Activated CD4-positive, CD25-positive, alpha-beta regulatory T cell treated with anti-CD3 and anti-CD28 coated beads, Interleukin-2, amount 50 U/mL, for 16 hours (primary cell): ENCODE data around the gene TRERF1.

ENCODE experiments used
- DNase-seq: peaks from one replicate; pipeline ENCODE4 v3.0.0-alpha.2; 2020; ENCODE audit warnings: low read depth, low spot score

TRERF1 gene

DNA sequence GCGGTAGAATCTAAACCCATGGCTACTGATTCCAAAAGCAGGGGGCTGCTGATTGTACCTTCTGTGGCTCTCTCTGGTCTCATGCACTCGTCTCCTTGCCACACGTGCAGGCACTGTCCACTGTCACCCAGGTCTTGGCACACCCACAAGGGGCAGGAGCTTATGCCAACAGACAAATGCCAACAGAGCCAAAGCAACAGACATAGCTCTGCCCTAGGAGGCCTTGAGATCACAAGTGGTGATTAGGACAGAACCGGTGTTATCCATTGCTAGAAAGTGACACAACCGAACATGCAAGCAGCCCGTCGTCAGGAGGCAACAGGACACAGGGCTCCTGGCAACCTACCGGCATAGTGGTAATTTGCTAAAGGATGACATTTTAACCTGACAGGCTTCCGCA lies 197.2 kb downstream of the TRERF1 start:
- no peak for DNase-seq

DNA sequence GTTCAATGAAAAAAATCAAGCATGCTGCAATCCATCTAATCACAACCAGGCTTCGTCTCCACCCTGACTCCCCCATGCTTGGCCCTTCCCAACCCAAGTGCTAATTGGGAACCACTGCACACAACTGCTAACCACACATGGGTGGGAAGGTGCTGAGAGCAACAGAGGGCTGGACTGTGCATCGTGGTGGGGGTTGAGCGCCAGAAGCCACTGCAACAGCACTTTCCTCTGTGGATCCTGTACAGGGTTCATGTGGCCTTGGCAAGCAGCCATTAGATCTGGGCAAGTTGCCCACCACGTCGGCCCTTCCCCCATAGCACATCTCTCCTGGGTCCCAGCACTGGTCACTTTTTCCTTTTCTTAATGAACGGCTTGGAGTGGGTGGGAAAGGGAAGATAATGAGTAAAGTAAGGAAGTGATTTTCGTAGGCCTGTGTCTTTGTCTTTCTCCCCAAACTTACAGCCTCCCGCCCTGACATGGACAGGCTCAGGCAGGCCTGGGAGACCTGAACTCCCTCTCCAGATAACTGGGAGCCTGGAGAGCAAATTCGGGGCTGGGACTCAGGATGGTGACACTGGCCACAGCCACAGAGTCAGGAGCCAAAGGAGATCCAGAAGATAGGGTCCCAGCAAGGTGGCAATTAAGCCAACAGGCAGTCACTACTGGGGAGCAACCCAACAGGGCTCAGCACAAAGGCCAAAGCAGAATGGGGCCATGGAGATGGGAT lies 199.7 kb downstream of the TRERF1 start:
- no peak for DNase-seq

DNA sequence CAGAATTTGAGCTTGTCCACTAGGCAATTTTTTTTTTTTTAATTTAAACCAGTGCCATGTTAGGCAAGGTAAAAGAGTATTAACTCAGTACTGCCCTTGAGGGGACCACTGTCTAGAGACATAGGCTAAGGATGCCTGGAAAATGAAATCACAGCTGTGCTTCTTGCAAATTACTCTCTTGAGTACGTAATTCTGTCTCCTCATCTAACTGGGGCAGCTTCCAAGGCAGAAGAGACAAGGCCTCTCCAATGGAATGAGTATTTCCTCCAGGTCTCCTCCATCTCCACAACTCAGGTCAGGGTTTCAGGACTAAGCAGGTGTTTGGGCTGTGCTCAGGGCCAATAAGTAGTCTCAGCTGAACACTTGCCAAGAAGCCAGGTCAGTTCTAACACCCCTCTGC lies 200.2 kb downstream of the TRERF1 start:
- DNase-seq, result no peak

DNA sequence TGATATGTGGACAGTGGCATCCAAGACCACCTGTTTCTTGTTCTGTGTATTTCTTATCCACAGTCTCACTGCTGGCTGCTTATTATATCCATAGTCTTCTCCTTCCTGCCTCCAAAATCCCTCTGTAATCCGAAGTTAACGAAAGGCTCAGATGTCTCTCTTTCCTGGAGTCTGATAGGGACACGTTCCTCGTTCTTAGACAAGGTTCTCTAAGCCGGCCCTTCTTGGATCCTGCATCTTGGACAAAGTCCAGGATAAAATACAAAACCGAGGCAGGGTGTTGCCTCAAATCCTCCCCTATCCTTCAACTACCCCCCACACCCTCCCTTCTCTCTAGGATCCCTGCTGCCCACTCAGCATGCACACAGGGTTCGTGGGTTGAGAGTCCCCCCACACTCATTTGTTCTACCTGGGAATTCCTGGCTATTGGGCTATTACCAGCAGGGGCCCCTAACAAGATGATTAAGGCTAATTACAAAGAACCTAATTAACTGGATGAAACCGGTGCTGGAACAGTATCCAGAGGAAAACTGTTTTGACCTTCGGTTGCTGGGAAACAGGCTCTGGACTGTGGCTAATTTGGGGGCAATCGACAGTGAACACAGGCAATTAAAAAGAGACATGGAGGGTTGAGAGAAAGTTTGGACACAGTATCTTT lies 201.3 kb downstream of the TRERF1 start:
- DNase-seq, result no peak

DNA sequence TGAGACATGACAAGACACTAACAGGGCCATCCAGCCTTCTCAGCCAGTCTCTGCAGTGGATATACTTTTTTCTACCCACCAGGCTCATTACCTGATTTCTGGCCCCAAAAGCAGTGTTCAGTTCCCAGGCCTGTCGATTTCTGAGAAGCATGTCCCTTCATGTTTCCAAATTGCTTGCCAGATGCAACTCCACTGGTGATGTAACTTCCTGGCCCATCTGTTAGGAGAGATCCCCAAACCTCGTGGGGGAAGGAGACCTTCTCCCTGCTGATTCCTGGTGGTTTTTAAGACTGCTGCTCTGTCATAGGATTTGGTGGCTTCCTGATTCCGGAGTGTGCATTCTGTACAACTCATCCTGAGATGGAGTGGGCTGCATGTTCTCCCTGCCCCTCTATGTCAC lies 202.4 kb downstream of the TRERF1 start:
- DNase-seq, result no peak

DNA sequence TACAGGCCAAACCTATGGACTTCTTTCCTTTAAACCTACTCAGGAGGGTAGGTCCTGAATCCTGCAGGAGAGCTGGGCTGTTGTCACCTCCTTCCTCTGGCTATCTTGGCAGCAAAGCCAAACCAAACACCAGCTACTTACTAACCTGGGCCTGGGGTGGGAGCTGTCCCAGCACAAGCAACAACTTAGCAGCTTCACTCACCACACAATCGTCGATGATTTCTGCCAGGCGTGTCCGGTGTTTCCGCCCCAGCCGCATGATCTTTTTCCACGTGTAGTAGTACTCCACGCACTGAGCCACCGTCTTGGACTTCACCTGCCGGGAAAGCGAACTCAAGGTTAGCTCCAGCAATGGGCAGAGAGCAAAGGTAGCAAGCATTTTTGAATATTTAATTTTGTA lies 208.7 kb downstream of the TRERF1 start:
- DNase-seq, result no peak

DNA sequence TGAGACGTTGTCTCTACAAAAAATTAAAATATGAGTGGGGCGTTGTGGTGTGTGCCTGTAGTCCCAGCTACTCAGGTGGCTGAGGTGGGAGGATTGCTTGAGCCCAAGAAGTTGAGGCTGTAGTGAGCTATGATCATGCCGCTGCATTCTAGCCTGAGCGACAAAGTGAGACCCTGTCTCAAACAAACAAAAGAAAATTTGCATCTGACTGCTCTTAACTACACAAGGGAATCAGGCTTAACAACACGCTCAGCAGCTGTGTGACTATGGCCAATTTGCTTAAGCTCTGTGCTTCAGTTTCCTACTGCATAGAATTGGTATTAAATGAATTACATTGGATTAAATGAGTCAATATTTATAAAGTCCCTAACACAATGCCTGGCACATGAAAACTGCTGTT lies 209.8 kb downstream of the TRERF1 start:
- no peak for DNase-seq

DNA sequence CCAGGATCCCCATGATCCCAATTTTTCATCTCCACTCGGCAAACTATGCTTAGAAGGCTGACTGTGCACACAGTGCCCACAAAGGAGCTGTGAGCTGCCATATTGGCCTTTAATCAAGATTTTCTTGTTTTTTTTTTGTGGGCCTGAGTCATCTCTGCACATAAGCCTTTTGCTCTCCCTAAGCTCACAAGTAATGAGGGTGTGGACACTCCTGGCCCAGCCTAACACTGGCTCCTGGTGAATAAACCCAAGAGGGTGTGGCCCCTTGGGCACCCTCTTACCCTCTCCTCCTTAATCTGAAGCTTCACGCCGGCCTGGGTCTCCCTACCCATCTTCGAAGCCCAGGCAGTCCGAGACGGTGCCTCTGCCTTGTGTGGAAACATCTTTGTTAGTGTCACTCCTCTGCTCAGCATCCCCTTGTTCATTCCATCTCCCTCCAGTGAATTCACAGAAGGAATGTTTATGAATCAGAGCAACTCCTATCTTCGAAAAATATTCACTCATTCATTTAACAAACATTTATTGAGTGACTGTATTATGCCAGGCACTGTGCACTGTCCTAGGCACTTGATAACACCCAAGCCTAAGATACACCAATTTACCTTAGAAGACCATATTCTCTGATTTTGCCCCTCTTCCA lies 211.9 kb downstream of the TRERF1 start:
- DNase-seq, result no peak

DNA sequence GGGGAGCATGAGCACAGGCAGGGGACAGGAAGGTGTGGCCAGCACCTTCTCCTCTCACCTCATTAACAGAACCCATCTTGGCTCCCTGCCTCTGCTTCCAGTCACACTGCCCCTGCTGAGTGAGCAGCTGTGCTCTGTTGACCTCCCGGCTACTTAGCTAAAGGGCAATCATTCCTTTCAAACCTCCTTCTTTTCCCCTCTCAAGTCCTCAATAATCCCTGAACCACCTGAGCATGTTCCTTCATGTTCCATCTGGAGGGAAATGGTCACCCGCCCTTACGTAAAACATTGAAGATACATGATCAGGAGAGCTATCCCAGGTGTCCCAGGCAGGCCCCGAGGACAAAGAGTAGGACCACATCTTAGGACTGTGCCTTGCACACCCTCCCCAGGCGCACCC lies 212.4 kb downstream of the TRERF1 start:
- DNase-seq, result no peak

DNA sequence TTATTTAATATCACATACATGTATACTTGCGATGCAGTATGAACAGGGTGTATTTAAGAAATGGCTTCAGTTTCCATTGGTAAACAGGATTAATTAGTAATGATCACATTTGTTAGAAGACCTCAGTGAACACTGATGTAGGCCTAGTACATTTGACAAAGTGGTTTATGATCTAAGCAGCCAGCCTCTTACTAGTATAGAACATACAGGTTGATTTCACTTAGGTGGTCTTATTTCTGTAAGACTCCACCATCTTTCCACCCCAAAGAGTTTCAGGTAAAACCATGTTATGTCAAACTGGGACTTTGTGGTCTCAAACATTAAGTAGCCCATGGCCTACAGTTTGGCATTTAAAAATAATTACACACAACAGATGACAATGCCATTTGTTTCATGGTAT lies 213.9 kb downstream of the TRERF1 start:
- no peak for DNase-seq

DNA sequence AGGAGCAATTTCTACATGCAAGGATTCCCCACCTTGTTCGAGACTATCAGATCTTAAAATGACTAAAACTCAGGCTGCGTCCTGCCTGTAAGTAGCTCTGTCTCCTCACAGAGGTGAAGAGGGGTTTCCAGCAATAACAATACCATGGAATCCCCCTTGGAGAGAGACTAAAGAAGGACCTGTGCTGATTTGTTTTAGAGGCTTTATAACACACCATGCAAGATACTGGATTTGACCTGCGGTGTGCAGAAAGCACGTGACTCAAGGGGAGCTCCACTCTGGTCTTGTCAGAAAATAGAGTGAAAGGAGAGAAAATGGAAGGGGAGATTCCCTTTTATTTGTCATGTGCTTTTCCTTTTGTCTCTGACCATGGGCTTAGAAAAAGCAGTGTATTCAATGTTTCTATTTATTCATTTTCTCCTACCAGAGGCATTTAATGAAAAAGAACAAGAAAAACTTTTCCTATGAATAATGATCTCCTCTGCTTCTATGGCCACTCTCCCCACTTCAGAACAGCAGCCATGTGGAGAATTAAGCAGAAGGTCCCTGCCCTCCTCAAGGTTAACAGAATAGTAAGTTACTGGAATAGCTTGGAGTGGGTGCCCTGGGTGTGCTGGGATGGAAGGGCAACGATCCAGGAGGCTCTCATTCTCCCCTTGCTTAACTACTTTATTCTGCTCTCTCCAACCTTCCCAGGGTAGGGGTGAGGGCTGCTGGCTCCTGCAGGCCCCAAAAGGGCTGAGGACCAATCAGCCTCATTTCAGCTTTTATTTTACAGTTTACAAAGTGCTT lies 214.8 kb downstream of the TRERF1 start:
- no peak for DNase-seq

DNA sequence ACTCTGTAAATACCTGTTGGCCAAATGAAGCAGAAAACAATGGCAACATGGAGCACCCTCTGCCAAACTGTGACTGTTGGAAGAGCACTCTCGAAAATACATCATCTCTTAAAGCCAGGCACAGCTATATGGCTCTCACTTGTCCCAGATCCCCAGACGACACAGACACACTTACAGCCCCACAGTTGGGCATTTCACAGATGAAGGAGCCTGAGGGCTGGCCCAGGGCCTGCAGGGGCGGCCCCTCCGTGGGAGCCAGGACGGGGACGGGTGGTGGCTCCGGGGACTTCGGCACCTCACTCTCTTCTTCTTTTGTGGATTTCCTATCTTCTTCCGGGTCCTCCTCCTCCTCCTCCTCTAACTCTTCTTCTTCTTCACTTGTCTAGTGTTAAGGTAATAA lies 215.7 kb downstream of the TRERF1 start:
- no peak for DNase-seq

DNA sequence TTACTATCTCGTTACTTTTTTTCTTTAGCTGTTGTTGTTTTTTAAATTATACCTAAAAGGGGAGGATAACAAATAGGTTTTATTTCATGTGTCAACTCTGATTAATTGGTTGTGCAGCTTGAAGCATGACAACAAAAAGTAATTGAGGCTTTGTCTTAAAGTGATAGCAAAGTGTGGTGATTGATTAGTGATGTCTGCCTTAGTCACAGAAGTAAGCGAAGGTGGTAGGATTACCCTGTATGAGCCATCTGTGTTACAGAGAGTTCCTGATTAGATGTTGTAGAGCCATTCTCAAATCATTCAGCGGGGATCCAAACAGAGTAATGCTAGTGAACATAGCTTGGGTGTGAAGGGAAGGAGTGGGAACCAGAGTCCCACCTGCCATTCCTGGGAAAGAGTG lies 219.7 kb downstream of the TRERF1 start:
- DNase-seq, result no peak

DNA sequence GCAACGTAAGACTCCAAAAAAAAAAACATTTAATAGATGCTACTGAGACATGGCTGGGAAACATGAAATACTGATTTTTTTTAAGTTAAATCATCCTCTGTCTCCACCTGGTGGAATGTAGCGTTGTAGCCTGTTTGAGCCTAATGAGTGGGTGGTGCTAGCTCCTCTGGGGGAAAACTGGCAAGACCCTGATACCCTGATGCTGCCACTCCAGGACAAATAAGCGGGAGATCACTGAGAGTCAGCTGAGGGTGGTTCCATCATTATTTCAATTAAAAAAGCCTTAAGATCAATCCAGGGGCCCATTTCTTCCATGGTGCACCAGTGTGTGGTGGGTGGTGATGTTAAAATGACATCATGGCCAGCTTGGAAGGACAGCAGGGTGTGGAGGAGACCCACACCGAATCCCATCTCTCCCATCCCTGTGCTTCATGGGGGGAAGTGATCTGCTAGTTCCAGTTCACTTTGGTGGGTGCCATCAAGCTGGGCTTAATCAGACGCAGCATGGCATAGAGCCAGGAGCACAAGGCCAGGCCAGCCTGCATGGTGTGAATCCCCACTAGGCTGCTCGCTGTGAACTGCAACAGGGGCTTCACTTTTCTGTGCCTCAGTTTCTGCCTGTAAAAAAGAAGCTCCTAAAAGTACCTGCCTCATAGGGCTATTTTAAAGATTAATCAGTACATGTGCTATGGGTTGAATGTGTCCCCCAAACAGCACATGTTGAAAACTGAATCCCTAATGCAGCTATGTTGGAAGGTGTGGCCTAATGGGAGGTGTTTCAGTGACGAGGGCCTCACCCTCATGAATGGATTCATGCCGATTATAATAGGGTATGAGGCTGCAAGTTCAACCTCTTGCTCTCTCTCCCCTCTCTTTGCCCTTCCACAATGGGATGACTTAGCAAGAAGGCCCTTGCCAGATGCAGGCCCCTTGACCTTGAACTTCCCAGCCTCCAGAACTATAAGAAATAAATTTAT lies 221.1 kb downstream of the TRERF1 start:
- no peak for DNase-seq

DNA sequence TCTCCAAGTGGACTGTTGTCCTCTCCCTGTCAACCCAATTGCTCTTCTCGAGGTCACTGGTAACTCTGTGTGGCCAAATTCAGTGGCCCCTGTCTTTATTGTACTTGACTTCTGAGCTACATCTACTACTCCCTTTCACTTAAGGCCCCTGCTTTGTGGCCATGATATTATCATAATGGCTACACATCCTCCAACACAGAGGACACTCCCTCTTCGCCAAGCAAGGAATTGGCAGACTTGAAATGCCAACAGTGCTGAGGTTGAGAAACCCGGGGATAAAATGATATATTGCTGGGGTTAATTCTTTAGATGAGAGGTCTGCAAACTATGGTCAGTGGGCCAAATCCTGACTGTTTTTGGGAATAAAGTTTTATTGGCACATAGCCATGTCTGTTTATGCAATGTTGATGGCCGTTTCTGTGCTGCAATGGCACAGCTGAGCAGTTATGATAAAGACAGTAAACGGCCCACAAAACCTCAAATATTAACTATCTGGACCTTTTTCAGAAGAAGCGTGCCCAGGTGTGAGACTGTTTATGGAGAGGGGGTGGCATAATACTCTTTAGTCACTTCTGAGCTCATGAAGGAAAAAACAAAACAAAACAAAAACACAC lies 222.1 kb downstream of the TRERF1 start:
- DNase-seq, result no peak

DNA sequence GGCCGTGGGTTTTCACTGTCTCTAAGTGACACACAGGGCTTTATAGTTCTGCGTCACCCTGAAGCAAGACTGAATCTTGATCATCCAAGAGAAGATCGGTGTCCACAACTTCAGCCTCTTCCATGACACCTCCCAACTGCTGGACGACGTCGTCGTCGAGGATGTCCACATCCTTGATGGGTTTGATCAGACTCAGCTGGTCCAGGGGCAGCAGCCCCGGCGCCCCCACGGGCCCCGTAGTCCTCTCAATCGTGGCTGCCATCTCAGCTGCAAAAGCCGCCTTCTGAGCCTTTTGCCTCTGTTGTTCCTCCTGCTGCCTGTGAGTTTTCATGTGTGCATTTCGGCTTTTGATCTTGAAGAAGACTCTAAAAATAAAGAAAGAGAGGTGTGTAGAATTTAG lies 223.4 kb downstream of the TRERF1 start:
- DNase-seq, result no peak

DNA sequence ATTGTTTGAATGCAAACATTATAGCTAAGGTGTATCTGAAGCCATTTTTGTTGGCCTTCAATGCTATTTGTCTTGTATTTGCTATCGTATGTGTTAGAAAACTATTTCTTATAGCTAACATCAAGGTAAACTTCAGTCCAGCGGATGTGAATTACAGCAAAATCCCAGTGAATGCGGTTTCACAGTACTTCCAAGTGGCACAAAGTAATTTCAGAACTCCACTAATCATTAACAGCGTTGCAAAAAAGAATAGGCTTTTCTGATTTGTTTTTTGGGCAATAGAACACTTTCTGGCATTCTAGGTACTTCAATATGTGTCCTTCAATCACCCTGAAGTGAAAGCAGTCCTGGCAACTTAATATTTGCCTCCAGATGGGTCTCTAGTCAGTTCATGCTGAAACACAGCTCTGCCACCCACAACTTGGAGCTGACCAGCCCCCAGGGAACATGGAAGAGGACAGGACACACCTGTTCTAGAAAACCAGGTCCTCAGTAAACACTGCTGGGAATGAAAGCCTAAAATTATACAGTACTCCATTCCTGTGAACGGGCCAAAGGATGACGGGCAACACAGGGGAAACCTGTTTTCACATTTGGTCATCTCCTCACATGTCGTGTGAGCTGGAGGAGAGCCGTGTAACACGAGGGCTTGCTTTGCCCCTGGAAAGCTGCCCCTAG lies 224.4 kb downstream of the TRERF1 start:
- no peak for DNase-seq

DNA sequence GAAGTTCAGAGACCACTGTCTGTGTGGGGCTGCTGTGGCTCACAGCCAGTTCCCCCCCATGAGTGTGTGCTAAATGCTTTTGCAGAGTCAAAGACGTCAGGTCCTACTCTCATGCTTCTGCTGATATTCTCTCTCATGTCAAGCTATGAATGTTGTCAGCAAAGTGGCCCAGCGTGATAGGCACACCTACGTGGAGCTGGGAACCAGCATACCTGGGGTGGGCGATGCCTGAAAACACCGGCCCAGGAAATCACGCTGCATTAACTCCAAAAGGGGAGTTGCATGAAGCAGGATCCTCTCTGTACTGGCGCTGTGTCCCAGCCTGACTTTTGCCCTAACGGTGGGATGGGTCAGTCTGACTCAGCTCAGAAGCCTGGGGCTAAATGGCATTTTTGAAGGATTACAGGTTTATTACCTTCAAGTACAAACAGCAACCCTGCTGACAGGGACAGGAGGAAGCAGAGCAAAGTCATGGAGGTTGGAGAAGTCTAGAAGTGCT lies 225.0 kb downstream of the TRERF1 start:
- DNase-seq, result no peak

DNA sequence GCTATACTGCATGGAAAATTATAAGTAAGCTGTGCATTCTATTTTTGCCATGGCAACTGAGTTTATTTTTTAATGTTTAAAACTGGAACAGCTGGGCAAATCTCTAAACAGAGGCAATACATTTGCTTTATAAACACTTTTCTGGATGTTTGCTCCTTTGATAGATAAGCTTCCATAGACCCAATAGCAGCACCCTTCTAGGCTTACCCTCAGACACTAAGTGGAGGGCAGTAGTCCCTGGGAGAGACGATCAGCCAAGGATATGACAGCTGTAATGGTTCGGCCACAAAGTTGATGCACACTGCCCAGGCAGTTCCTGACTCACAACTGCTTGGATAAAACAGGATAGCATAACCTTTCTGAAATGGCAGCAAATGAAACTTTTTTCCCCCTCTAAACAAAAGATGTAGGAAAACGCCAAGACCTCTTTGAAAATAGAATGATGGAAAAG lies 225.5 kb downstream of the TRERF1 start:
- DNase-seq, result no peak

DNA sequence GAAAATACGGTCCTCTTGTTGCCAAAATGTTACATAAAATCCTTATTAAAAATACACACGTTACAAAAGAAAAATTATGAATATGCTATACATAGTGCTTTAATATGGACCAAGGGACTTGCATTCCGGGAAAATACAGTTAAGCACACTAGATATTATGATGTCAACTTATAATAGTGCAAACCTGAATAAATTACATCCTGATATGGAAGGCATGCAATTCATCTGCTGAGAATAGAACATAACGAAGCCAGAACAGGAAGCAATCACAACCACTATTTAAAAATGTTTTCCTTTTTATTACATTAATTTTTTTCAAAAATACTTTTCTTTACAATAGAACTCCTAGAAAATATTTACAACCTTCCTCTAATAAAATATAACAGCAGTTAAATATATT lies 226.3 kb downstream of the TRERF1 start:
- no peak for DNase-seq
